Fibroblast of mammary gland (primary cell): ENCODE measurements around the gene NFAT5.

ENCODE experiments used
- DNase-seq: peaks from one replicate; pipeline ENCODE4 v3.0.0-alpha.2; 2010; ENCODE audit warnings: low read depth
- H3K4me3 ChIP-seq: 2 replicates; pipeline ENCODE4 v1.5.1; 2011; ENCODE audit warnings: low read depth, mild to moderate bottlenecking, low read length, moderate library complexity; ENCODE audit not compliant: control insufficient read depth
- TF ChIP-seq, protein P1 (sequence below): conservative IDR thresholded peaks from 2 replicates; pipeline ENCODE4 v1.5.1; 2011; ENCODE audit warnings: low read depth, low read length, inconsistent platforms; ENCODE audit not compliant: control insufficient read depth, insufficient read depth

The NFAT5 gene

DNA sequence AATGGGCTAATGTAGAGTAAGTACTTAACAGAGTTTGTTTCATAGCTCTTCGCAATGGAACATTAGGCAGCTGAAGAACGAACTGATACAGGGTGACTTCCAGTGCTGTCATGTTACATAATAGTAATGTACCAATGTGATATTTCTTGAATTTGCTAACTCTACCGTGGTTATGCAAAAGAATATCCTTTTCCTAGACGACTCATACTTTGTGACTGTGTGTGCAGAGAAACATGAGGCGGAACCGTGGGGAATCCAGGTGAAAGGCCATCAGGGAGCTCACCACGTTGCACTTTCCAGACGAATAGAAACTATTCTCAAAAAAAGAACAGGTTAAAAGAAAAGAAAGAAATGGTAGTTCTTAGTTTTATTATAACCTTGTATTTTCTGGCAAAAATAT lies 175.8 kb downstream of the NFAT5 start:
- TF ChIP-seq, protein P1, sequence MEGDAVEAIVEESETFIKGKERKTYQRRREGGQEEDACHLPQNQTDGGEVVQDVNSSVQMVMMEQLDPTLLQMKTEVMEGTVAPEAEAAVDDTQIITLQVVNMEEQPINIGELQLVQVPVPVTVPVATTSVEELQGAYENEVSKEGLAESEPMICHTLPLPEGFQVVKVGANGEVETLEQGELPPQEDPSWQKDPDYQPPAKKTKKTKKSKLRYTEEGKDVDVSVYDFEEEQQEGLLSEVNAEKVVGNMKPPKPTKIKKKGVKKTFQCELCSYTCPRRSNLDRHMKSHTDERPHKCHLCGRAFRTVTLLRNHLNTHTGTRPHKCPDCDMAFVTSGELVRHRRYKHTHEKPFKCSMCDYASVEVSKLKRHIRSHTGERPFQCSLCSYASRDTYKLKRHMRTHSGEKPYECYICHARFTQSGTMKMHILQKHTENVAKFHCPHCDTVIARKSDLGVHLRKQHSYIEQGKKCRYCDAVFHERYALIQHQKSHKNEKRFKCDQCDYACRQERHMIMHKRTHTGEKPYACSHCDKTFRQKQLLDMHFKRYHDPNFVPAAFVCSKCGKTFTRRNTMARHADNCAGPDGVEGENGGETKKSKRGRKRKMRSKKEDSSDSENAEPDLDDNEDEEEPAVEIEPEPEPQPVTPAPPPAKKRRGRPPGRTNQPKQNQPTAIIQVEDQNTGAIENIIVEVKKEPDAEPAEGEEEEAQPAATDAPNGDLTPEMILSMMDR: no peak
- DNase-seq: peak; percentile 51
- H3K4me3 ChIP-seq: no peak overlapping the region

GRCh38 chr16:69741951-69742904 lies 176.5 kb downstream of the NFAT5 start:
- TF ChIP-seq, protein P1: no peak
- H3K4me3 ChIP-seq: no peak overlapping the region
- DNase-seq: peak; percentile 57

GRCh38 chr16:69744363-69745231 lies 178.8 kb downstream of the NFAT5 start:
- no peak overlapping the region for H3K4me3 ChIP-seq
- TF ChIP-seq, protein P1: no peak
- no peak for DNase-seq

GRCh38 chr16:69745232-69745612 lies 179.5 kb downstream of the NFAT5 start:
- TF ChIP-seq, protein P1: no peak
- DNase-seq: no peak
- H3K4me3 ChIP-seq: no peak overlapping the region

DNA sequence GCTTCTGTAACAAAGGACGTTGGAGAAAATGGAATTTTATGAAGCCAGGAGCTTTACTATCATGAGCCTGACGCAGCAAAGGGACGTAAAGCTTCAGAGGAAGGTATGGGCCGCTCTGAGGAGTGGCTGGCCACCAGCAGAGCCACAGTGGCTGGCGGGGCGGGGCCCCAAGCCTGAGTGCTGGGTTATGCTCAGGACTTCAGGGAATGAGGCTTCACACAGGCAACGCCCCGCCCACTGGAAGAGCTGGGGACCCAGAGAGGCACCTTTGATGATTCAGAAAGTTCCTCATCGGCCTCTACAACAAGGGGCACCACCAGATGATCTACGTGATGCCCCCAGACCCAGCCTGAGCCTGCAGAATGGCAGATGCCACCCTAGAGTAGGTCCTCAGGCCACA lies 180.2 kb downstream of the NFAT5 start:
- H3K4me3 ChIP-seq: no peak overlapping the region
- no peak for DNase-seq
- TF ChIP-seq, protein P1: no peak

GRCh38 chr16:69747115-69747514 lies 181.3 kb downstream of the NFAT5 start:
- no peak overlapping the region for H3K4me3 ChIP-seq
- no peak for DNase-seq
- TF ChIP-seq, protein P1: no peak
